ENCODE measurements around the gene TMF1. TPM values are rescaled to one million over a fixed set of nuclear protein-coding genes. Genes with fewer than 3 reads are reported as not detected.

The TMF1 gene
- total RNA-seq, 1 experiment from 2014 or later, result 14.2 TPM

DNA sequence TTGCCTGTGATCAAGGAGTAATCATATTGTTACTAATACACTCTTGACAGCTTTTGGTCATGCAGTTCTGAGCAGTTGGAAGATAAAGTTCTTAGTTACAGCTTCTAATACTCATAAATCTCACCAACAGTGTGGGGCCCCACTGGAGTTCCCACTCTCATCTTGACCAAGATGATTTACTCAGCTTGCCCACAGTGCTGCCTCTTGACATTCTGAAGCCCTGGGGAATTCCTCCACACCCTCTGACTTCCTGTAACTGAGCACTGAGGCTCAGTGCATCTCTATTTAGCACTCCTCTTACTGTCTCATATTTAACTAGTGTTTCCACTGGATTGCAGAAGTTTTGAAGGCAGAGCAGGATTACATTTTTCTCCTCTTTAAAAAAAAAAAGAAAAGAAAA is 30.7 kb upstream of the TMF1 start:
- no peak overlapping the region for H3K4me3 ChIP-seq (ENCODE audit: low read depth, low read length, poor library complexity, severe bottlenecking)
- intact Hi-C loops (cut with micrococcal nuclease; ENCODE audit: unreplicated experiment), result no loop called here
- BruUV-seq (replicated peaks), result no TSS peak
- DNase-seq (ENCODE audit: low spot score), result peak; percentile 53
- peak overlapping the region; percentile 41 for H3K27ac ChIP-seq (ENCODE audit: low read depth, low read length, poor library complexity, severe bottlenecking)
- H3K9me3 ChIP-seq (ENCODE audit: low read depth, low read length, poor library complexity, severe bottlenecking), result no peaks in the 10 kb centered on the region
- H3K36me3 ChIP-seq (ENCODE audit: insufficient read depth, low read length, poor library complexity, severe bottlenecking), result no peaks in the 10 kb centered on the region
- no peaks in the 10 kb centered on the region for H3K27me3 ChIP-seq (replicated peaks; ENCODE audit: insufficient read depth, low read depth, low read length, poor library complexity)
- ChIA-PET POLR2A (ENCODE audit: low non-redundant PET) (no interaction called here), CTCF (no interaction called here)
- no peak for TF ChIP-seq EZH2 (IDR thresholded peaks at IDR 0.05; ENCODE audit: borderline replicate concordance, low read depth, low read length, poor library complexity, severe bottlenecking)
- TF ChIP-seq, protein P1, sequence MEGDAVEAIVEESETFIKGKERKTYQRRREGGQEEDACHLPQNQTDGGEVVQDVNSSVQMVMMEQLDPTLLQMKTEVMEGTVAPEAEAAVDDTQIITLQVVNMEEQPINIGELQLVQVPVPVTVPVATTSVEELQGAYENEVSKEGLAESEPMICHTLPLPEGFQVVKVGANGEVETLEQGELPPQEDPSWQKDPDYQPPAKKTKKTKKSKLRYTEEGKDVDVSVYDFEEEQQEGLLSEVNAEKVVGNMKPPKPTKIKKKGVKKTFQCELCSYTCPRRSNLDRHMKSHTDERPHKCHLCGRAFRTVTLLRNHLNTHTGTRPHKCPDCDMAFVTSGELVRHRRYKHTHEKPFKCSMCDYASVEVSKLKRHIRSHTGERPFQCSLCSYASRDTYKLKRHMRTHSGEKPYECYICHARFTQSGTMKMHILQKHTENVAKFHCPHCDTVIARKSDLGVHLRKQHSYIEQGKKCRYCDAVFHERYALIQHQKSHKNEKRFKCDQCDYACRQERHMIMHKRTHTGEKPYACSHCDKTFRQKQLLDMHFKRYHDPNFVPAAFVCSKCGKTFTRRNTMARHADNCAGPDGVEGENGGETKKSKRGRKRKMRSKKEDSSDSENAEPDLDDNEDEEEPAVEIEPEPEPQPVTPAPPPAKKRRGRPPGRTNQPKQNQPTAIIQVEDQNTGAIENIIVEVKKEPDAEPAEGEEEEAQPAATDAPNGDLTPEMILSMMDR (conservative IDR thresholded peaks at IDR 0.05; ENCODE audit: low read depth, low read length), result no peak
- H3K4me1 ChIP-seq (ENCODE audit: insufficient read depth, low read length, poor library complexity, severe bottlenecking), result peaks cover 27% of the 10 kb centered on the region

DNA sequence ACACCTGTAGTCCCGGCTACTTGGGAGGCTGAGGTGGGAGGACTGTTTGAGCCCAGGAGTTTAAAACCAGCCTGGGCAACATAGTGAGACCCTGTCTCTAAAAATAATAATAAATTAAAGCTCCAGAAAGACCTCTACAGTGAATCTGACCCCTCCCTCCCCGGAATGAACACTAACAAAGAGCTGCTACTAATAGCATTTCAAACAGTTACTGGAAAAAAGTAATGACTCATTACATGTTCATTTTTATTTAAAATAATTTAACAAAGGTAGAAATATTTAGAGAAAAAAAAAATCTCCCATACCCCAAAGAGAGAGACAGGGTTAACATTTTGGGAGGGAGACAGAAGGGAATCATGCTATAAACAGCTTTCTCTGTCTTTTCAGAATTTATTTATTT is 30.2 kb upstream of the TMF1 start:
- H3K9me3 ChIP-seq (ENCODE audit: low read depth, low read length, poor library complexity, severe bottlenecking), result no peaks in the 10 kb centered on the region
- peaks cover 27% of the 10 kb centered on the region for H3K4me1 ChIP-seq (ENCODE audit: insufficient read depth, low read length, poor library complexity, severe bottlenecking)
- peak overlapping the region; percentile 41 for H3K27ac ChIP-seq (ENCODE audit: low read depth, low read length, poor library complexity, severe bottlenecking)
- intact Hi-C loops (cut with micrococcal nuclease; ENCODE audit: unreplicated experiment), result no loop called here
- POLR2A ChIA-PET (ENCODE audit: low non-redundant PET), result no interaction called here
- no TSS peak for BruUV-seq (replicated peaks)
- H3K27me3 ChIP-seq (replicated peaks; ENCODE audit: insufficient read depth, low read depth, low read length, poor library complexity), result no peaks in the 10 kb centered on the region
- DNase-seq (ENCODE audit: low spot score), result no peak
- H3K4me3 ChIP-seq (ENCODE audit: low read depth, low read length, poor library complexity, severe bottlenecking), result no peak overlapping the region
- CTCF ChIA-PET, result no interaction called here
- TF ChIP-seq, protein P1 (conservative IDR thresholded peaks at IDR 0.05; ENCODE audit: low read depth, low read length), result no peak
- no peak for TF ChIP-seq EZH2 (IDR thresholded peaks at IDR 0.05; ENCODE audit: borderline replicate concordance, low read depth, low read length, poor library complexity, severe bottlenecking)
- H3K36me3 ChIP-seq (ENCODE audit: insufficient read depth, low read length, poor library complexity, severe bottlenecking), result no peaks in the 10 kb centered on the region

DNA sequence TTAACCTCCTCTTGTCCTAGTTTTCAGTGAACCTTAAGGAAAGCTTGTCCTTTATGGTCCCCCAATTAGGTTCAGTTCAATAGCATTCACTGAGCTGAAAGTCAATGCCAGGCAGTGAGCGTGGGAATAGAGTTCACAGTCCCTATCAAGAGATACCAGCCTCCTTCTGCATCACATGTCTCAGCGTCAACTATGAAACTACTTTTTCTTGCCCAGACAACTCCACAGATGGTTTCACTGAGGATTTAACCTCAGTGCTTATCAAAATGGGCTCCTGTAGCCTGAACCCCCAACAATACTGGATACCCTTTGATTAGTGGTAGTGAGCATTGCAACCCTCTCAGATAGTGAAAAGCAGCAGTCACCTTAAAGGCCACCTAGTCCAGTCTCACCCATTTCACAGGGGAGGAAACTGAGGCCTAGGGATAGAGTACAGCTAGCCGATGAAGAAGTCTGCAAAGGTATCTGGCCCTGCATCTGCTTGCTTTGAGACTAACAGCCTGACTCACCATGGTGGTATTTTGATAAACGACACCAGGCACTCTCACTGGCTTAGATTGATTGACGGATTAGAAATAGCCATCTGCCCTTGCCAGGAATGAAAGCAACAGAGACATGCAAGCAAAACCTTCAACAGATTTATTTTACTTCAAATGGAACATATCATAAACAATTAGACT is 29.6 kb upstream of the TMF1 start:
- Histone ChIP-seq H3K27me3 (replicated peaks; ENCODE audit: insufficient read depth, low read depth, low read length, poor library complexity) (no peaks in the 10 kb centered on the region), H3K27ac (ENCODE audit: low read depth, low read length, poor library complexity, severe bottlenecking) (no peak overlapping the region), H3K36me3 (ENCODE audit: insufficient read depth, low read length, poor library complexity, severe bottlenecking) (no peaks in the 10 kb centered on the region), H3K4me1 (ENCODE audit: insufficient read depth, low read length, poor library complexity, severe bottlenecking) (peaks cover 27% of the 10 kb centered on the region), H3K4me3 (ENCODE audit: low read depth, low read length, poor library complexity, severe bottlenecking) (no peak overlapping the region), H3K9me3 (ENCODE audit: low read depth, low read length, poor library complexity, severe bottlenecking) (no peaks in the 10 kb centered on the region)
- POLR2A ChIA-PET (ENCODE audit: low non-redundant PET), result no interaction called here
- no peak for TF ChIP-seq EZH2 (IDR thresholded peaks at IDR 0.05; ENCODE audit: borderline replicate concordance, low read depth, low read length, poor library complexity, severe bottlenecking)
- TF ChIP-seq, protein P1 (conservative IDR thresholded peaks at IDR 0.05; ENCODE audit: low read depth, low read length), result no peak
- no TSS peak for BruUV-seq (replicated peaks)
- CTCF ChIA-PET, result no interaction called here
- intact Hi-C loops (cut with micrococcal nuclease; ENCODE audit: unreplicated experiment), result no loop called here
- DNase-seq (ENCODE audit: low spot score), result peak; percentile 9

Data from A673 (cell line).